ENCODE data around the gene C2CD2.

Gene C2CD2

DNA sequence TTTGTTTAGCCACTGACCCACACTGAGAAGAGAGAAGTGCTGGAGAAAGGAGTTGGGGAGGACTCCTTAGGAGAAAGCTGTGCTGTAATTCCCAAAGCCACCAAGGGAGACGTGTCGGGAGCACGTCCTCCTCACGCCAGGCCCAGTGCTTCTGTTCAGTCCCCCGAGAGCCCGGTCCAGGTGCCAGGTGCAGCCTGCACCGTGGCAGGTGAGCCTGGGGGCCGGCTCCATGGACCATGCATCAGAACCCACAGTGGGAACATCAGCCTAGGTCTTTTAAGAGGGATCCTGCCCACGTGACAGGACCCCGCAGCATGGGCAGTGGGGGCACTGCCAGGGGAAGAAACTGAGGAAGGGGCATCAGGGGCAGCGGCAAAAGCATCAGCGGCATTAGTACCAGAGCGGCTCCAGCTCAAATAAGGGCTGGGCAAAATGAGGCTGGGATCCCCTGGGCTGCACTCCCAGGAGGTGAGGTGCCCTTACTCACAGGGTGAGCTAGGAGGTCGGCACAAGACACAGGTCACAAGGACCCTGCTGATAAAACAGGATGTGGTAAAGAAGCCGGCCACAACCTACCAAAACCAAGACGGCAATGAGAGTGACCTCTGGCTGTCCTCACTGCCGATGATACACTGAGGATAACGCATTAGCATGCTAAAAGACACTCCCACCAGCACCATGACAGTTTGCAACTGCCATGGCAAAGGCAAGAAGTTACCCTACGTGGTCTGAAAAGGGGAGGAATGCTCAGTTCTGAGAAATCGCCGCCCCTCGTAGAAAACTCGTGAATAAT, 50.1 kb downstream of the C2CD2 start:
- DNase-seq = no peak

DNA sequence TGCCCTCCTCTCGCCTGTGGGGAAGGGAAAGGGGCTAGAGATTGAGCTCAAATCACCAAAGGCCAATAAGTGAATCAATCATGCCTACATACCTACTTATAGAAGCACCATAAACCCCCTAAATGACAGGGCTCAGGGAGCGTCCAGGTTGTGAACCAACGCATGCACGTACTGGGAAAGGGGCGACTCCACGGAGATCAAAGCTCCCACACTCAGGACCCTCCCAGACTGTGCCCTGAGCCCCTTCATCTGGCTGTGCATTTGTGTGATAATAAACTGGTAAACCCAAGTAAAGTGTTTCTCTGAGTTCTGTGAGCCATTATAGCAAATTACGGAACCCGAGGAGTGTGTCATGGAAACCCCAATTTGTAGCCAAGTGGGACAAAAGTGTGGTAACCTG, 50.9 kb downstream of the C2CD2 start:
- no peak for DNase-seq

DNA sequence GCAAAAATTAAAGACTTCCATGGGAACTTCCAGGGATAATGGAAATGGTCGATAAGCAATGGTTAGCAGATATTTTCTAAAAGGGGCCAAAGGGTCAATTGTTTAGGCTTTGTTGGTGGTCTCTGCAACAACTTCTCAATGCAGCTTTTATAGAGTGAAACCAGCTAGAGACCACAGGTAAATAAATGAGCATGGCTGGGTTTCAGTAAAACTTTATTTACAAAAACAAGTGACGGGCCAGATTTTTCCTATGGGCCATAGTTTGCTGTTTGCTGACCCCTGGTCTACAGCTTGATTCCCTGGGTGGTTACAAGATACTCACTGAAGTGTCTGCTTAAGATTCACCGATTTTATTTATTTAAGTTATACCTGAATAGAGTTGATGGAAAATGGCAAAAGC, 52.0 kb downstream of the C2CD2 start:
- DNase-seq = no peak

DNA sequence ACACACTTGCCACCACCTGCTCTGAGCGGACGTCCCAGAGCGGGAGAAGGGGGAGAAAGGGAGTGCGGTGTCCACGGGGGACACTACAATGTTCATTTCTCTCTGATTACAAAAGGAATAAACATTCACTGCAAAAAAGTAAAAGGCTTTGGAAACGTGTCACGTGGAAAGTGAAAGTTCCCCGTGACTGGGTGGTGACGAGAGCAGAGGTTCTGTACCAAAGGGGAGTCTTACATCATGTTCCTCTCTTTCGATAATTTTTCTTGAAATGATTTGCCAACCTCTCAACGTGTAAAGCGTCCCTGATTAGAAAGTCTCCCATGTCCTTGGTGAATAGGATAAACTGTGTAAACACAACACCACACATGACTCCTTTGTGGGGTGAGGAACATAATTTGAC, 52.7 kb downstream of the C2CD2 start:
- no peak for DNase-seq

DNA sequence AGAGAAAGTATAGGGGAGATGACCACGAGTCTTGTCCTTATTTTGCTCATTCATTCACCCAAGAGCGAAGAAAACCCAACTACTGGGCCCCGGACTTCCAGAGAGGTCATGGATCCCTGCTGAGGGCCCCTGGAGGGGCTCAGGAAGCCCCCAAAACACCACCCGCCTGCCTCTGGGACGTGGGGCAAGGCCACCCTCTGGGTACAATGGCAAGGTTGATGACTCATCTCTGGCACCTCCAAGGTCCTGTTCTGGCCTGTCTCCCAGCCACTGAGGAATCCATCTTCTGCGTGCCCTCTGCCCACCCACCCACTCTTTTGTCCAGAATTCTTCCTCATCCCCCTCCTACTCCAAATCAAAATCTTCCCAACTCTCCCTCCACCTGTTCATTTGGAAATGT, 53.4 kb downstream of the C2CD2 start:
- no peak for DNase-seq

DNA sequence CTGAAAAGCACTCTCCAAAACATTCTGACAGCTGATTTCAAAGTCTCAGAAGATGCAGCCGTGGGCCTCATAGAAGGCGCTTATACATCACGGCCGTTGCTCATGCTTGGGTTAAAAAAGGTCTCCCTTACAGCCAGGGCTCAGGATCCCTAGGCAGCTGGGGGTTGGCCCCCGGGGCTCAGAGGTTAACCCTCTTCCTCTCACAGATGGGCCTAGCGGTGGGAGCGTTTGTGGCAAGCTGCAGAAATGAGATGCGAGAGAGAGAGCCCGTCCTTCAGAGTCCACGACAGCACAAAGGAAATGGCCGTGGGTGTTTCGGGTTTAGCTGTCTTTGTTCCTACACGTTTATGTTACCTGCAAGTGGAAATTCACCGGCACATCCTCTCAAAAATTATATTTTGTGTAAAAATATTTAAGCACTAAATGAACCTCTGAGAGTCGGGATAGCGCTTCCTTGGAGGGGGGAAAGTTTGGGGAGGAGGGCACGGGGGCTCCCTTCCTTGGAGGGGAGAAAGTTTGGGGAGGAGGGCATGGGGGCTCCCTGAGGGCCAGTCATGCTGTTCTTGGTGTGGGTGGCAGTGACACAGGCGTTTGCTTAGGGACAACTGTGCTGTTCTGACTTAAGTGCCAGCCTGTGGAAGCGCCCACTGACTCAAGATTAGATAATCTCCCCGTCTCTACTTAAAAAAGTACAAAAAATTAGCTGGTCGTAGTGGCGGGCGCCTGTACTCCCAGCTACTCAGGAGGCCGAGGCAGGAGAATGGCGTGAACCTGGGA, 54.2 kb downstream of the C2CD2 start:
- peak; percentile 30 for DNase-seq

DNA sequence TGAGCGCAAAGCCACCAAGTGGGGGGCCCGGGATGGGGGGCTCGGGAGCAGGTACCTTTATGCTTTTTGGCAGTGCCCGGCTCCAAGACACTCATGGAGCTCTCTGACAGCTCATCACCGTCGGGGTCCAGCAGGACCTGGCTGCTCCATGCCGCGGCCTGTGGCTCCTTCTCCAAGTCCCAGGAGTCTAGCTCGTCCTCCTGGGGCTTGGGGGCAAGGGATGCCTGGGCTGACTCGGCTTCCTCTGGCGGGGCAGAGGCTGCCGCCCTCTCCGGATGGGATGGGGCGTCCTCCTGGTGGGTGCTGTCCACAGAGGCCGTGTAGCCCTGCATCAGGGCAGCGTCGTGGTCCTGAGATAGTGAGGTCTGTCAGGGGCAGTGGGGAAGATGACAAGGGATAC, 54.8 kb downstream of the C2CD2 start:
- DNase-seq = no peak

DNA sequence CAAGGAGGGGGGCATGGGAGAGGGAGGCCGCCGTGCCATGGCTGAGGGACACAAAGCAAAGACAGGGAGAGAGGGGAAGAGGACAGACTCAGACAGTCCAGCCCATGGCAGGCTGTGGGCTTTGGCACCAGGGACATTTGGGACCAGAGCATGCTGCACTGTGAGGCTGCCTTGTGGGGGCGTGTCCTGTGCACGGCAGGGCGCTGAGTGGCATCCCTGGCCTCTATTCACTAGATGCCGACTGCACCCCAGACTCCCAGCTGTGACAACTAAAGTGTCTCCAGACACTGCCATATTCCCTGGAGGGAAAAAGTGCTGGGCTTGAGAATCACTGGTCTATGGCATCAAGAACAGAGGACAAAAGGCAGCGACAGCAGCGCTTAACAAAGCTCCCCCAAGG, 56.1 kb downstream of the C2CD2 start:
- DNase-seq = no peak

DNA sequence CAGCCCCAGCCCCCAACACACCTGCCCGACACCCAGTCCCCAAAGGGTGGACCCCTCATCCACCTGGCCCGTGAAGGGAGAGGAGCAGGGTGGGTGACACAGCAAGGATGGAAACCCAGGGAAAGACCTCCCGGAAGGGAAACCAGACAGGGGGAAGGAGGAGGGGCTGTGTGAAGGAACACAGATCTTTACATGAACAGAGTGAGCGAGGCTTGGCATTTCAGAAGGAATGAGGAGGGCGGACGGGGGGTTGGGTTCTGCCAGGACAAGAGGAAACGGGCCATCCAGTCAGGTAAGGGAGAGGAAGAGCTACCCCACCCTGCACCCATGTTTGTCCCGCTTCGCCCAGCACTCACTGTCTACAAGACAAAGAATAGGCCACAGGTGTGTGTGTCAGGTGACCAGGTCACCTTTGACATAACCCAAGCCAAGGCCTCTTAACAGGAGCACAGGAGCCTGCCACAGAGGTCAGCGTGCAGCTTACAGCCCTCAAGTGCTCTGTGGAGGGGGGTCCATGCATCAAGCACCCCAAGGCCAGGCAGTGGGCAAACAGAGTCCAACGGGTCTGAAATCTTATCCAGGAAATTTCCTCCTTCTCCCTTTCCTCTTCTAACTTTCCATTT, 56.7 kb downstream of the C2CD2 start:
- no peak for DNase-seq

DNA sequence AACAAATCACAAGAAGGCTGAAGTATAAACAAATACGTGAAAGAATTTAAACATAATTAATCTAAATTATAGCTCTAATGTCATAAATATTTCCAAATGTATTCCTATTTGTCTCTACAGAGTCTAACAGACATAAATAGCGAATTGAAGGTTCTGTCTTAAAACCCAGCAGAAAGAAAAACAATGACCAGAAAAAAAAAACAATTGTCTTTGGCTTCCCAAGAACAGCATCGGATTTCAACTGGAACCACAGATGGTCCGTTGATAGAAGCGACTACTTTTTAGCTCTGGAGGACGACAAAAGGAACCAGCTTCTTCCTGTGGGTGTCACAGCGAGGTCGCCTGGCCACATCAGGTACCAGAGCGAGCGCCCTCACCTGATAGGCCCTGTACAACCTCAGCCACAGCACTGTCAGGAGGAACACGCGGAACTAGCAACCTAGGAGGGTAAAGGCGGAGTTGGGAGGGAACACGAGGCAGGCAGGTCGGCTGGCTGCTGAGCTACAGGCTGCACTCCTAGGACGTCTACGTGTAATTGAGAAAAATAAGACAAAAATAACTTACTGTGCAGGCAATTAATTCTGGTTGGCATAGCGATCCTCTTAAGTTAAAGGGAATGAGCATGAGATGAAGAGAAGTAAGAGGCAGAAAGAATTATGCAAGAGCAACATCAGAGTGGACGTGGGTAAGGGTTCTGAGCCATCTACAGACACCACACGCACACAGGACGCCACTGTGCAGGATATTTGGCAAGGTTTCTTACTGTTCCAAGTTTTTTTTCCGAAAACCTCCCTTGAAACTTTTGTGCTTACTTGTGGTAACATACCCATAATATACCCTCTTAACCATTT, 58.0 kb downstream of the C2CD2 start:
- DNase-seq = peak; percentile 67

DNA sequence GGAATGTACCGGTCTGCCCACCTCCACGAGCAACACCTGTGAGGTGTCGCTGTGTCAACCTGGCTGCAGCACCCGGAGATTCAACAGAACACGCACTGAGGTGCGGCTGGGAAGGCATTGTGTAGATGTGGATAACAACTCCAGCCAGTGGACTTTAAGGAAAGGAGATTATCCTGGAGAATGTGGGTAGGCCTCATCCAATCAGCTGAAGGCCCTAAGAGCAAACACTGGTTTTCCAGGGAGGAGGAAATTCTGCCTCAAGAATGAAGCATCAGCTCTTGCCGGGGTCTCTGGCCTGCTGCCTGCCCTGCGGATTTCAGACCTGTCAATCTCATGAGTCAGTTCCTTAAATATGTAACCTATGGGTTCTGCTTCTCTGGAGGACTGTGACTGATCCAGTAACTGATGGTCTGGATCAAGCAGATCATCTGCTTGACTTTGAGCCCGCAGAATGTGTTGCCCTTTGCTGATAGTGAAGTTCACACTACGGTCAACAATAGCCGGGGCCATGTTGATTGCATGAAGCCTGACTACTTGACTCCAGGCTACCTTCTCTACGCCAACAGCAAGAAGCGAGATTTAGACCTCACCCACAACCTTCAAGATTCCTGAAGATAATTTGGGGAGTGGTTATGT, 58.8 kb downstream of the C2CD2 start:
- DNase-seq = no peak

DNA sequence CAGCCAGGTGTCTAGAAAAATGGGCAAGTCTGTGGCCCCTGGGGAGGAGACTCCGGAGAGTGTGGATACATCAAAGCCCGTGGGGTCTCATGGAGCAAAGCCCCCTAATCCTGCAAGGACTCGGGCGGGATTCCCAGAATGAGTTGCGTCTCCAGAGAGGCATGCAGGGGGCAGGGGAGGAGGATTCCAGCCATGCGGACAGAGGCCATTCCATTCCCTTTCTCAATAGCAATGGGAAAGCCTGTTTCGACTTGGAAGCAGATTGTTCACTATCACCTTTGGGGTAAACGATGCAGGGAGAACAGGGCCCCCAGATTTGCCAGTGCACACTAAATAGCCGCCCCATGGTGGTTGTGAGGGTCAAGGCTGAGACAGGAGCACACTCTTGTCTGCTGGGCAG, 59.3 kb downstream of the C2CD2 start:
- no peak for DNase-seq

DNA sequence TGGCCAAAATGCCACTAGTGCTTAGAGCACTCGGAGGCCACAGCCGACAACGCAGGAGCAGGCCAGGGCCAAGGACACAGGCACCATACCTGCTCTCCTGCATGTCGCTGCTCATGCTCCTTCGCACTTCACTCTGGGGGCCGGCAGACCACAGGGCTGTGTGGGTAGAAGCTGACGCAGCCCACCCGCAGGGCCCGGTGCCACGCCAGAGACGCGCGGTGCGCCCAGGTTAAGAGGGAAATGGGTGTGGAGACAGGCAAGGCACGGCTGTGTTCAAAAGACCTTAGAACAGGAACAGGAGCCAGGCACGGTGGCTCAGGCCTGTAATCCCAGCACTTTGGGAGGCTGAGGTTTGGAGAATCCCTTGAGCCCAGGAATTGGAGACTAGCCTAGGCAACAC, 61.1 kb downstream of the C2CD2 start:
- DNase-seq = no peak

DNA sequence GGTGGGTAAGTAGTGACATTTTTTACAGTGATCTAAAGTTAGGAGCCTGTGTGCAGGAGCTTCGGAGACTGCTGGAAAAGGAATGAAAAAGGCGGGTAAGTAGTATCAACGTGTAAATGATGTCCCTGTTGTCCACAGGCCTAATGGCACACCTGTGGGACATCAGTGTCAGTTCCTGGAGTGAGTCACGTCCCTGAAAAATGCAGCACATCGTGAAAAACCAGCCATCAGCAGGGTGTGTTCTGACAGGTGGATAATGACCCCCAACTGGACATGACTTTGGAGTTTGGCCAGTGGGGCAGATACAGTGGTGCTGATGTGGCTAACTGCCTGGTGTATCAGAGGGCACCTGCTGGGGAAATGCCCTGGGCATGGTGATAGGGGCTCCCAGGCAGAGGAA, 62.7 kb downstream of the C2CD2 start:
- no peak for DNase-seq

DNA sequence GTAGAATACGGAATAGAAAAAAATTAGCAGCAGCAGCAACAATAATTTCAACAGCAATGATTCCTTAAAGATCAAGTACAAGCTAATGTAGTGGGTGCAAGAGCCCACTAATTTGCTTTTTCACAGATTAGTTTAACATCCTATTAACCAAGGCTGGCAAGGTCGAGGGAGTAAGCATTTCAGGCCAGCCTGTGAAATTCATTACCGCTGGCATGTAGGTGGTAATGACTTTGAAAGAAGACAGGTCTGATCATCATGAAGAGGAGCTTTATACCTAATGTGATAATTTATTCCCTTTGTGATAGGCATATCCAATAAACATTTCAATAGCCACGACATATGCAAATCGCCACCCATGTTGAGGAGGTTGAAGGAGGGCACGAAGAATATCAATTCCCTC, 63.5 kb downstream of the C2CD2 start:
- DNase-seq = no peak

DNA sequence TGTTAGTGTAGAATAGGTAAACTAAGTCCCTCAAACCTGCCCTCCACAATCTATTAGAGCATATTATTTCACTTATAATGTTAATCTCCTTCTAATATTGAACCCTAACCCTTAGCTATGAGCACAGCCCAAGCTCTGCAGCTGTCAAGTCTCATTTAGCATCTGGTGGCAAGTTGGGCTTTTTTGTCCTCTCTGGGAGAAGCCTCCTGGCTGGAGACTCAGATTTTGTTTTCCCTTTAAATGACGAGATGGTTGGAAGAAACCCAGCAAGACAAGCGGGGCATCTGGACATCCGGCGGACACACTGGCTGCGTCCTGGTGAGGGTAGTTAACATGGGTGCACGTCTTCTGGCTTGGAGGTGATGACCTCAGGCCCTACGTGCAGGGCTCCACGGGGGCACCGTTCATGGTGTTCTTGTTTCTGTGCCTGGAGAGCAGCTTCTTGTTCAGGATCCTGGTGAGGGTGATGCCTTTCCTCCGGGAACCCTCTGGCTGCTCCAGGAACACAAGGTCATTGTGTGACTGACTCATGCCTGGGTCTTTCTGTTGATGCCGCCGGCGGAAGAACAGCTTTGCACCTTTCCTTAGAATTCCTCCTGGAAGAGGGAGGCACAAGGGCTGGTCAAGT, 65.0 kb downstream of the C2CD2 start:
- DNase-seq = no peak

DNA sequence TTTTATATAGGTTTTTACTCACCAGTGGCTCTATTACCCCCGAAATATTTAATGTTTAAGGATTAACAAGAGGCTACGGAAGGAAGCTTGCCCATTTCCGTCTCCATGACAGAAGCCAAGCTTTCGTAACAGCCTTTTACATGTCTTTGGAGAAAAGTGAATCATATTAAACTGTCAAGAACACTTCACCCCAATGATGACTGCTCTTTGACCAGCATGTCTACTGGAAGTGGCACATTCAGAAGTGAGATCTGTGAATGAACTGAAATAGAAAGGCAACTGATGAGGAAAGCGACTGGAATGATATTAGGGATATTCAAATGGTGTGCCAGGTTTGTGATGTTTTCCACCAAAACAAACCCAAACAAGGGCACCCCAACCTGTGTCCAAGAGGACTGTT, 66.2 kb downstream of the C2CD2 start:
- no peak for DNase-seq

DNA sequence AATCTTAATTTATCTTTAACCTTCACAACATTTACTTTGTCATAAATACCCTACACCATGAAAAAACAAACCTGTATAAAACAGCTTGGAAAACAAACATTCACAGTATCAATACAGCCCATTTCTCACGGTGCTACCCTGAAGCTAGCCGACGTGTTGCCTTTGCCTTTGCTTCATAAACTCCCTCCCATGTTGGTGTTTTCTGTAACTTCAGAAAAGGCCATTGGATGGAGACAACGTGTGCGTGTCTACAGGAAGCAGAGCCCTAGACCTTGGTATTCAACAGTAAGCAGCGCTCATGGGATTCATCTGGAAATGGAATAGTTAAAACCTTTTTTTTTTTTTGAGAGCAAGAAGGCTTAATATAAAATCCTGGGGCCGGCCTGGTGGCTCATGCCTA, 67.5 kb downstream of the C2CD2 start:
- no peak for DNase-seq

DNA sequence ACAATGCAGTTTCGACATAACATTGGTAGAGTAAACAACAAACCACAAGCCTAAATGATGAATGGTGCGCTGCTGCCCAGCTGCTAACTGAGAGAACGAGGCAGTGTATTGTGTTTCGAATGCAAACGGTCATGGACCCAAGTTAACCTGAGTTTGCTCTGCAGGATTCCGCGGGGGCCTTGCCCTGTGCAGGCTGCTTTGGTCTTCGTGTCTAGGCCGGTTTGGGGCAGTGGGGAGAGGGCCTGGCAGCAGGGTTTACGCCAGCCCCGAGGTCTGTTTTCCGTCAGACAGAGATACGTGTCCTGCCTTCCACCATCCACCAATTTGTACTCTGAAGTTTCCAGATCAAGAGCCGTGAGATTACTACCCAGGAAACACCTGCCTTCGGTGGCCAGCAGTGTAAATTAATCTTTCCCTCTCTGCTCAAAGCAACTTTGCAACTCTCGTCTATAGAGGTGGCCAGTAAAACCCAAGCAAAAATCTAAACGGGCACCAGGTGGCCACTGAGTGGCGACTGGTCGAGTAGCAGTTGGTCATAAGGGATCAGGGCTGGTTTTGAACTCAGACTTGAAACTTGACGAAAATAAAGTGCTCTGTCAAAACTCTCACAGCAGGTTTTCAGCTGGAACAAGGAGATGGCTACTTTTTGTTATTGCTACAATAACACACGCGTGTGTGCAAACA, 68.3 kb downstream of the C2CD2 start:
- DNase-seq = no peak

DNA sequence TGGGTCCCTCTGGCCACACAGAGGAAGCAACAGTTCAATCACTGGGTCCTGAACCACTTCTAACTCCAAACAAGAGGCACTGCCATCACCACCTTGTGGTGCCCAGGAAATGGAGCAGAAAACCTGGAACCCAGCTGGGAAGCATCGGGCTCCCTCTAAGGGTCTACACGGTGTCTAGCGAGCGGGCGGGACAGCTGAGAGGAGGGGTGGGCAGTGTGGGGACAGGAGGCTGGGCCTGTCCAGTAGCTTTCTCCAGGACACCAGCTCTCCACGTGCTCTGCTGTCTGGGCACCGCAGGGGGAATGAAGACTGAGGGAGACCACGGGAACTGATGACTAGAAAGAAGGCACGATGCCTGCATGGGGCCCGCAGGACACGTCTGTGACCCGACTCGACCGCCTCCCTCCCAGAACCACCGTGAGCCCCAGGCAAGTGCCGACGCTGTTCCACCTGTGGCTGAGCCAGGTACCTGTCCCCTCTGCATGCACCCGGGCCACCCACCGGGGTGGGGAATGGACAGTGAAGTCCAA, 69.3 kb downstream of the C2CD2 start:
- DNase-seq = no peak

DNA sequence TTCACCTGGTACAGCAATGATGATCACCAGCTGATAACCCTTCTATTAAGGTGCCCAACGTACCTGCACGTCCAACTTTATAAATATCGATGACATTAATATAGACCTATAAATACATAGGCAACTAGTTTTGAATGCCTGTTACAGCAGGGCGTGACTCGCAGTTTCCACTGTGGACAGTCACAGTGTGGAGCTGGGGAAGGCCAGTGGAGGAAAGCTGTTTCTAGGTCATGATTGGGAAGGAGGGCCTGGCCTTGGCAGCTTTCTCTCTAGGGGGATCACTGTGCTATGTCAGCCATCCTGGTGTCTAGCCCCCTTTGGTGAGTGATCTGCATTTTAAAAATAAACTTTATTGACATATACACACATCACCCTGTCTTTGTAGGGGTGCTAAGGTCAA, 70.2 kb downstream of the C2CD2 start:
- no peak for DNase-seq
